HUDEP-2 (cell line): ENCODE measurements around the gene MBD2.
"Not testable (repeated sequence)": the region's sequence is repeated elsewhere in the genome, so short reads cannot be mapped to it uniquely, and the experiment has no call there.

Experiments
- DNase-seq, 76 experiments: peaks; one replicate each; lab custom pipeline; 2025; ENCODE audit not compliant: unreplicated experiment in 76 of 76; lab: John Stamatoyannopoulos, UW

The MBD2 gene

GRCh38 chr18:54155412-54155811, 69.1 kb downstream of the MBD2 start:
- DNase-seq, result no peak

GRCh38 chr18:54154231-54154630, 70.2 kb downstream of the MBD2 start:
- DNase-seq, result no peak

DNA sequence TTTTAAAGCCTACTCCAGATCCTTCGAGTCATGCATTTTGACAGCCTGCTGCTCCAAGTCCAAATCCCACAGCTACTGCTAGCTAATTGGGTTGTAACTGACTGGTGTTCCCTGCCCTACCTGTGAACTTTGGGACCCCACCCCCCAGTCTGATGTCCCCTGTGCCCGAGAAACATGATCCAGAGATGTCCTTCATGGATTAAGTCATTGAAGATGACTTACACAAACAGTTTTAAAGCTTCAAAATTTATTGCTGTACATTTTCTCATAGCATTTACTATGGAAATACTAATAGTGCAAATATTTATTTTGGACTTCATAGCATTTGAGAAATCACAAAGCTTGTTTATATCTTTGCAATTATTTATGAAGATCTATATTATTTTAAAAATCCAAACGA, 73.1 kb downstream of the MBD2 start:
- no peak for DNase-seq

GRCh38 chr18:54150226-54150625, 74.2 kb downstream of the MBD2 start:
- DNase-seq, result no peak

DNA sequence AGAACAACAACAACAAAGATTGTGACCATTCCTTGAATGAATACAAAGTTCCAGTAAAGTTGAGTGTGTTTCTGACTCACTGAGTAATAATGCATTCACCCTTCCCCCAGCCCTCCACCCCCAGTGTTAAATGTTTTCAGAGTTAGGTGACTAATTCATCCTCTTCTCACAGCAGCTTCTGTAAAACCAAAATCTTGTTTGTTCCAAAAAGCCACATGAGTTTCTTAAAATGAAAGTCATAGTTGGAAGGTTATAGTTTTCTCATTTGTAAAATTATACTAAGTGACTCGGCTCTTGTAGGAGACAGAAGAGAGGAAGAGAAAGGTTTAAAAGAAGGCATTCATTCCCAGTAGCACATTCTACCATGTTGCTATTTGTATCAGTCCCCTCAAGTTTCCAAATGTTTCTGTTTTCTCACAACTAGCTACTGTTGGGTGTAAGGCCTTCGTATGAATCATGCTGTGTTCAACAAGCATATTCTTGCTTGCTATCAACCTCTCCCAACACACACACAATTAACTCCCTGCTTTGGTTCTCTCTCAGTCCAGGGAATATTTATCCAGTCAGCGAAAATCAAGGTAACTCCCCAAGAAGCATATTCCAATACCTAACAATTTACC, 75.3 kb downstream of the MBD2 start:
- DNase-seq, result peak in 1 of 76 experiments; percentile 10

DNA sequence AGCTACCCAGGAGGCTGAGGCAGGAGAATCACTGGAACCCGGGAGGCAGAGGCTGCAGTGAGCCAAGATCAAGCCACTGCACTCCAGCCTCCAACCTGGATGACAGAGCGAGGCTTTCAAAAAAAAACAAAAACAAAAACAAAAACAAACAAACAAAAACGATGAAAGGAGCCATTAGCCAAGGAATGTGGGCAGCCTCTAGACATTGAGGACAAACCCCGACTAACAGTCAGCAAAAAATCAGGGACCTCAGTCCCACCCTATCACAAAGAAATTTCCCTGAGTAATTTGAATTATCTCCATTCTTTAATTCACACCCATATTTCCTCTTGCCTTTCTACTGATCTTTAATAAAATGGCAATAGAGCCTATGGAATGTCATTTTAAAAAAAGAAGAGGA, 75.8 kb downstream of the MBD2 start:
- DNase-seq, result no peak

- no peak for DNase-seq
These were observed 76.3 kb downstream of the MBD2 start for GRCh38 chr18:54148151-54148550.

DNA sequence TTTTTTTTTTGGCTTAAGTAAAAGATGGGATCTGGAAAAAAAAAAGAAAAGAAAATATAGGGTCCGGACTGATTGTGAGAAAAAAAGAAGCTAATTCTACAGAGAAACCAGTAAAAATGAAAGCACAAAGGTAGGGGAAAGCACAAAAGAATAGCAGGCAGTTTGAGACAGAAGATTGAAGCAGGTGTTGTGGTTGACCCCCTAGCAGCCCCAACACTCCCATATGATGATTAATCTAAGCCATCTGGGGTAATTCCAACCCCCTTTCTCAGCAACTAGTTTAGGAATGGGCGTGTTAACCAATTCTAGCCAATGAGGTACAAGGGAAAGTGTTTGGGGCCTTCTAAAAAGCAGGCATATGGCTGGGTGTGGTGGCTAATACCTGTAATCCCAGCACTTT, 77.0 kb downstream of the MBD2 start:
- no peak for DNase-seq

GRCh38 chr18:54141041-54141608, 83.3 kb downstream of the MBD2 start:
- no peak for DNase-seq

- DNase-seq, result no peak
These were observed 83.8 kb downstream of the MBD2 start for GRCh38 chr18:54140641-54141040.

- DNase-seq, result no peak
These were observed 89.3 kb downstream of the MBD2 start for GRCh38 chr18:54135216-54135615.

DNA sequence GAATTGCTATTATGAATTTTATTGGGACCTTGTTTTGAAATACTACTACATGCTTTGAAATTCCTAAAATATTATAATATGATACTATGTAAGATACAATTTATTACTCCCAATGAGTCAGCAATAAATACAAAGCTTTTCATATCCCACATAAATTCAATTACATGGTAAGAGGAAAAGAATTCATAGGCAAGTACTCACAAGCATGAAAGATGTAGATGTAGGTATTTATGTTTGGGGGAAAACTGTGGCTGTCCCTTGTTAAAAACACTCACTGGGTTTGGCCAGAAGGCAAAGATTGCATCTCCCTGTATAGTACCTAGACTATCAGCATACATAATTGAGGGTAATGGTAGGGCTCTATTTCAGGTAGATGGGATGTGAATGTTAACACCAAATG, 90.4 kb downstream of the MBD2 start:
- DNase-seq, result no peak

DNA sequence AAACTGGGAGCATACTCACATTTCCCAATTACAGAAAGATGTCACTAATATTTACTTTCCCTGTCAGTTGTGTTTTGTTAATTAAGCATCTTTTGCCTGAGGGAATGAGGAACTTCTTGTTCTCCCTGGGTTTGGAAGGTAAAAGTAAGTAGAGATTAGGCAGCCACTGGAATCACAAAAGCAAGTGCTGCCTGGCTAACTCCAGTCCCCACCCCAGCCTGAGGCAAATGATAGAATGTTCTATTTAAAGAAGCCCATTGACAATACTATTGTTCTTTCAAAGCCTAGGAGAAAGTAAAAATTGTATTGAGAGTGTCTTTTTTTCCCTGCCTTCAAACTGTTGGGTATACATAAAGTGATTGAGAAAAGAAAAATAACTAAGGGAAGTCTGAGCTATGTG, 93.8 kb downstream of the MBD2 start:
- no peak for DNase-seq

GRCh38 chr18:54130177-54130576, 94.3 kb downstream of the MBD2 start:
- DNase-seq, result no peak

DNA sequence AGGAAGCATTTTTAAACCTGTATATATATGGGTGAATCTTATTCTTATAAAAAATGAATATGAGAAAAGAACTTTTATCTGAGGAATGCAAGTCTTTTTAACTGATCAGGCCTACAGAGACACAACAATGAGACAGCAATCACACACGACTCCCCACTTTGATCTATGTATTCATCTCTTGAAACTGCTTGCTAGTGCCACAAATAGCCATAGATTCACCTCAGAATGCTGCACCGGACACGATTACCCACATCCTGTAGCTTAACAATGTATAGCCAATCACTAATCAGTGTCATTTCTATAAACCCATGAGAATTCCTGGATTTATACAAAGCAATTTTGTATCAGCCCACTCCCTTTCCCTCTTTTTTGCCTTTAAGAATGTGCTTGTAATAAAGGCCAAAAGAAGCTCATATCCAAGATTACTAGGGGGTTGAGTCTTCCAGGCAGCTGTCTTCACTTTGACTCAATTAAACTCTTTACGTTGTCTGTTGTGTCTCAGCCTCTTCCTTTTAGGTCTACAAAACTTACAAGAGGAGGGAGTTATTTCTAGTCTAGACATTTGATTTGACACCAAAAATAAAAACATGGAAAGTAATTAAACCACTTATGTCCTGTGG, 94.9 kb downstream of the MBD2 start:
- DNase-seq, result no peak

GRCh38 chr18:54127759-54128378, 96.6 kb downstream of the MBD2 start:
- DNase-seq, result peak in 26 of 76 experiments; percentile 0 to 52 (median 16)

GRCh38 chr18:54125429-54125828, 99.0 kb downstream of the MBD2 start:
- DNase-seq, result no peak

- not testable (repeated sequence) for DNase-seq
These were observed 100.6 kb downstream of the MBD2 start for GRCh38 chr18:54123720-54124440.

DNA sequence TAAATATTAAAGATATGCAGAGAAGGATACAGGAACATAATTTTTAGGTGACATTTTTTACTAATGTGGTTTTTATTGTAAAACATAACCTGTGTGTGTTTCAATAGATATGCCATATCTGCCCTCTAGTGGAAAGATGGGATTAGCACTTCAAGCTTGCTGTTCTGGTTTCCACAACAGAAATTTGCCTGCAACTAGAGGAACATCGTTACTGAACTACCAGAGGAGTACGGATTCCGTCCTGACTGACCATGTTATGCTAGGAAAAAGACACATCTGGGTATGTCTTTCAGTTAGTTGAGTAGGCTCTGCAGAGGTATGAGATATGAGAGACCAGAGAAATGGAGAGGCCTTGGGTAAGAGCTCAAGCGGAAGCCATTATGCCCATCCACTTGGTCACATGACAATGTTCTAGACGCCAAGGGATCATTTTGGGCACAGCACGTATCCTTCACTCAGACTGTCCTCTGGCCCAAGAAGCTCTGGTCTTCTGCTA, 104.9 kb downstream of the MBD2 start:
- DNase-seq, result peak in 33 of 76 experiments; percentile 0 to 64 (median 28)

- DNase-seq, result no peak
These were observed 106.4 kb downstream of the MBD2 start for GRCh38 chr18:54117853-54118773.
